HEK293T (cell line): ENCODE results near the gene INPP4B.

Experiments
- ELF4 ChIP-seq: fragments of 450-650 bp; IDR thresholded peaks from 2 replicates; pipeline ENCODE4 v1.6.1; 2017; ENCODE audit warnings: antibody characterized with exemption
- FOXA1 ChIP-seq: fragments of 450-650 bp; IDR thresholded peaks from 2 replicates; pipeline ENCODE4 v1.6.1; 2016; ENCODE audit warnings: mild to moderate bottlenecking
- SUZ12 ChIP-seq: fragments of 450-650 bp; IDR thresholded peaks from 2 replicates; pipeline ENCODE4 v1.6.1; 2016; ENCODE audit warnings: mild to moderate bottlenecking
- ZNF384 ChIP-seq: fragments of 450-650 bp; IDR thresholded peaks from 2 replicates; pipeline ENCODE4 v1.6.1; 2016

GRCh38 chr4:142316025-142316424, 530.1 kb downstream of the INPP4B start:
- TF ChIP-seq ZNF384: no peak
- TF ChIP-seq ELF4: no peak
- TF ChIP-seq FOXA1: no peak
- no peak for TF ChIP-seq SUZ12
